Stimulated activated effector memory CD8-positive, alpha-beta T cell treated with anti-CD3 and anti-CD28 coated beads, Interleukin-12 subunit alpha, Interleukin-12 subunit beta, amount 100 ng/mL, for 72 hours (primary cell): ENCODE results near the gene DPEP1.

ENCODE experiments used
- ATAC-seq: fragments of 150-1000 bp; cut with Tn5 transposase; 2 replicates; pipeline ENCODE4 v1.10.0; 2021
- DNase-seq, 2 donors: peaks; one replicate each; pipeline ENCODE4 v3.0.0; 2021 to 2022; ENCODE audit warnings: low spot score in 2 of 2
- H3K27ac Mint-ChIP-seq: one replicate; pipeline ENCODE4 v1.8.0; 2022; ENCODE audit warnings: mild to moderate bottlenecking, mixed read lengths
- H3K36me3 Mint-ChIP-seq: one replicate; pipeline ENCODE4 v1.8.0; 2022; ENCODE audit warnings: mild to moderate bottlenecking, mixed read lengths
- H3K4me1 Mint-ChIP-seq: one replicate; pipeline ENCODE4 v1.8.0; 2022; ENCODE audit warnings: mixed read lengths
- H3K4me3 Mint-ChIP-seq: one replicate; pipeline ENCODE4 v1.8.0; 2022; ENCODE audit warnings: mild to moderate bottlenecking, mixed read lengths
- H3K9me3 Mint-ChIP-seq: one replicate; pipeline ENCODE4 v1.8.0; 2022; ENCODE audit warnings: mixed read lengths

The DPEP1 gene

GRCh38 chr16:89638455-89638854, 25.0 kb downstream of the DPEP1 start:
- no peak for ATAC-seq
- Mint-ChIP-seq H3K4me3 (no peak overlapping the region), H3K36me3 (no peaks in the 10 kb centered on the region), H3K9me3 (no peaks in the 10 kb centered on the region), H3K4me1 (peaks cover 10% of the 10 kb centered on the region), H3K27ac (no peak overlapping the region)
- DNase-seq: no peak

- no peak for ATAC-seq
- no peak overlapping the region for H3K4me3 Mint-ChIP-seq
These were observed 25.9 kb downstream of the DPEP1 start for GRCh38 chr16:89639385-89639784.

GRCh38 chr16:89641458-89642119, 28.1 kb downstream of the DPEP1 start:
- no peaks in the 10 kb centered on the region for H3K9me3 Mint-ChIP-seq
- H3K36me3 Mint-ChIP-seq: peaks cover 24% of the 10 kb centered on the region
- peaks cover 10% of the 10 kb centered on the region for H3K4me1 Mint-ChIP-seq
- H3K4me3 Mint-ChIP-seq: peak overlapping the region; percentile 54
- H3K27ac Mint-ChIP-seq: no peak overlapping the region
- DNase-seq: no peak
- ATAC-seq: no peak

More at GRCh38 chr16:89639385-89639784, 25.9 kb downstream of the DPEP1 start:
- H3K36me3 Mint-ChIP-seq: peaks cover 2% of the 10 kb centered on the region
- no peak overlapping the region for H3K27ac Mint-ChIP-seq
- no peak for DNase-seq
- H3K4me1 Mint-ChIP-seq: peaks cover 10% of the 10 kb centered on the region
- no peaks in the 10 kb centered on the region for H3K9me3 Mint-ChIP-seq

- no peak for DNase-seq
- peaks cover 34% of the 10 kb centered on the region for H3K36me3 Mint-ChIP-seq
- H3K4me1 Mint-ChIP-seq: peaks cover 10% of the 10 kb centered on the region
- H3K27ac Mint-ChIP-seq: no peak overlapping the region
- no peak overlapping the region for H3K4me3 Mint-ChIP-seq
- H3K9me3 Mint-ChIP-seq: no peaks in the 10 kb centered on the region
- ATAC-seq: no peak
These were observed 29.1 kb downstream of the DPEP1 start for GRCh38 chr16:89642574-89642973.

GRCh38 chr16:89643769-89644300, 30.4 kb downstream of the DPEP1 start:
- DNase-seq: no peak
- Mint-ChIP-seq H3K36me3 (peaks cover 40% of the 10 kb centered on the region), H3K9me3 (no peaks in the 10 kb centered on the region), H3K4me1 (peaks cover 10% of the 10 kb centered on the region), H3K4me3 (no peak overlapping the region), H3K27ac (peak overlapping the region; percentile 61)
- no peak for ATAC-seq

- peak overlapping the region; percentile 73 for H3K27ac Mint-ChIP-seq
- H3K4me1 Mint-ChIP-seq: peaks cover 10% of the 10 kb centered on the region
- ATAC-seq (no peak), DNase-seq (no peak)
- peaks cover 53% of the 10 kb centered on the region for H3K36me3 Mint-ChIP-seq
- no peaks in the 10 kb centered on the region for H3K9me3 Mint-ChIP-seq
- H3K4me3 Mint-ChIP-seq: no peak overlapping the region
These were observed 31.7 kb downstream of the DPEP1 start for GRCh38 chr16:89645122-89645521.

- ATAC-seq (no peak), DNase-seq (no peak)
- Mint-ChIP-seq H3K4me1 (no peaks in the 10 kb centered on the region), H3K4me3 (no peak overlapping the region), H3K9me3 (no peaks in the 10 kb centered on the region), H3K36me3 (peaks cover 63% of the 10 kb centered on the region), H3K27ac (no peak overlapping the region)
These were observed 32.8 kb downstream of the DPEP1 start for GRCh38 chr16:89646270-89646669.

- peak overlapping the region; percentile 52 for H3K27ac Mint-ChIP-seq
- H3K4me3 Mint-ChIP-seq: no peak overlapping the region
- no peak for ATAC-seq
These were observed 33.5 kb downstream of the DPEP1 start for GRCh38 chr16:89646906-89647305.

GRCh38 chr16:89651584-89651983, 38.1 kb downstream of the DPEP1 start:
- ATAC-seq (peak; percentile 11), DNase-seq (no peak)
- Mint-ChIP-seq H3K4me3 (no peak overlapping the region), H3K4me1 (peaks cover 12% of the 10 kb centered on the region), H3K9me3 (no peaks in the 10 kb centered on the region), H3K27ac (peak overlapping the region; percentile 26), H3K36me3 (peaks cover 81% of the 10 kb centered on the region)

More at GRCh38 chr16:89646906-89647305, 33.5 kb downstream of the DPEP1 start:
- Mint-ChIP-seq H3K9me3 (no peaks in the 10 kb centered on the region), H3K4me1 (no peaks in the 10 kb centered on the region), H3K36me3 (peaks cover 63% of the 10 kb centered on the region)
- DNase-seq: no peak

- Mint-ChIP-seq H3K9me3 (no peaks in the 10 kb centered on the region), H3K4me1 (peaks cover 24% of the 10 kb centered on the region), H3K36me3 (peaks cover 66% of the 10 kb centered on the region), H3K27ac (peak overlapping the region; percentile 94), H3K4me3 (no peak overlapping the region)
- no peak for DNase-seq
- ATAC-seq: no peak
These were observed 40.3 kb downstream of the DPEP1 start for GRCh38 chr16:89653656-89654295.

GRCh38 chr16:89655062-89655643, 41.7 kb downstream of the DPEP1 start:
- Mint-ChIP-seq H3K9me3 (no peaks in the 10 kb centered on the region), H3K27ac (peak overlapping the region; percentile 94), H3K4me1 (peaks cover 29% of the 10 kb centered on the region), H3K36me3 (peaks cover 55% of the 10 kb centered on the region), H3K4me3 (no peak overlapping the region)
- ATAC-seq (no peak), DNase-seq (no peak)

- Mint-ChIP-seq H3K36me3 (peaks cover 60% of the 10 kb centered on the region), H3K4me3 (peak overlapping the region; percentile 88), H3K27ac (peak overlapping the region; percentile 94), H3K4me1 (peaks cover 37% of the 10 kb centered on the region), H3K9me3 (no peaks in the 10 kb centered on the region)
- no peak for DNase-seq
- no peak for ATAC-seq
These were observed 43.1 kb downstream of the DPEP1 start for GRCh38 chr16:89656435-89657121.

- DNase-seq: peak; percentile 95 to 98
- Mint-ChIP-seq H3K4me3 (peak within 1 kb of the TSS; percentile 88), H3K36me3 (peaks cover 68% of the 10 kb centered on the region), H3K4me1 (peaks cover 37% of the 10 kb centered on the region), H3K9me3 (no peaks in the 10 kb centered on the region), H3K27ac (peak within 1 kb of the TSS; percentile 94)
- peak; percentile 94 for ATAC-seq
These were observed 44.2 kb downstream of the DPEP1 start, which contains the start of the genes CHMP1A and SPATA33 for GRCh38 chr16:89657442-89658220. Gene CHMP1A (minus strand): TSS chr16:89657708. CDS start chr16:89657588, 120 bp downstream. Gene SPATA33 (plus strand): TSS chr16:89657836. CDS start chr16:89657912, 76 bp downstream.

- Mint-ChIP-seq H3K9me3 (no peaks in the 10 kb centered on the region), H3K4me1 (peaks cover 37% of the 10 kb centered on the region), H3K27ac (peak overlapping the region; percentile 94), H3K4me3 (peak overlapping the region; percentile 88), H3K36me3 (peaks cover 68% of the 10 kb centered on the region)
- DNase-seq: no peak
- peak; percentile 33 for ATAC-seq
These were observed 44.9 kb downstream of the DPEP1 start for GRCh38 chr16:89658221-89658879.
